SK-N-SH (cell line): ENCODE measurements around the gene MECP2. TPM values are rescaled to one million over a fixed set of nuclear protein-coding genes. Genes with fewer than 3 reads are reported as not detected.
"Not testable (repeated sequence)": the region's sequence is repeated elsewhere in the genome, so short reads cannot be mapped to it uniquely, and the experiment has no call there.

Experiments
- CTCF ChIA-PET: fragments of 300-600, 350-600 bp; formaldehyde crosslinking; extraction: SDS; loops from one replicate; lab custom pipeline; 2021; lab: Yijun Ruan, JAX
- POLR2A ChIA-PET: fragments of 350-600 bp; sonication (Branson Sonifier 250); formaldehyde crosslinking; extraction: SDS; loops from one replicate; lab custom pipeline; 2020; ENCODE audit warnings: antibody characterized with exemption, inconsistent platforms; lab: Yijun Ruan, JAX
- DNase-seq: peaks from one replicate; pipeline ENCODE4 v3.0.0; 2012
- H2AFZ ChIP-seq: fragments of 200-600 bp; sonication (generic); 2 replicates; pipeline ENCODE4 v1.8.1; 2016; ENCODE audit warnings: antibody characterized with exemption, mild to moderate bottlenecking, low read depth
- H3F3A ChIP-seq: fragments of 200-600 bp; sonication (generic); replicated peaks from 2 replicates; pipeline ENCODE3; 2016; ENCODE audit warnings: antibody characterized with exemption, mild to moderate bottlenecking; ENCODE audit not compliant: insufficient read depth
- H3K27ac ChIP-seq, 2 experiments: fragments of 200-500 bp in 1 of 2; fragments of 200-600 bp in 1 of 2; sonication (Bioruptor generic) in 1 of 2; sonication (generic), shearing (Covaris generic) in 1 of 2; 2 replicates each; pipeline versions ENCODE4 v1.5.1 to v1.6.1; 2014 to 2016; ENCODE audit warnings: low read depth in 2 of 2, inconsistent platforms in 1 of 2, low read length in 1 of 2, mild to moderate bottlenecking in 1 of 2, mixed read lengths in 1 of 2
- H3K27me3 ChIP-seq: fragments of 200-600 bp; sonication (generic), shearing (Covaris generic); 2 replicates; pipeline ENCODE4 v1.6.1; 2016; ENCODE audit warnings: mixed run types; ENCODE audit not compliant: insufficient read depth
- H3K36me3 ChIP-seq, 2 experiments: fragments of 200-500 bp in 1 of 2; fragments of 200-600 bp in 1 of 2; sonication (Bioruptor generic) in 1 of 2; sonication (generic) in 1 of 2; replicated peaks in 1 of 2; 2 replicates each; pipeline versions ENCODE3 to v1.5.1; 2014 to 2016; ENCODE audit warnings: low read length in 1 of 2, mild to moderate bottlenecking in 1 of 2; ENCODE audit not compliant: insufficient read depth in 2 of 2, control insufficient read depth in 1 of 2
- H3K4me1 ChIP-seq, 2 experiments: fragments of 200-500 bp in 1 of 2; fragments of 200-600 bp in 1 of 2; sonication (Bioruptor generic) in 1 of 2; sonication (generic), shearing (Covaris generic) in 1 of 2; 2 replicates each; pipeline versions ENCODE4 v1.5.1 to v1.6.1; 2014 to 2016; ENCODE audit warnings: low read depth in 1 of 2, low read length in 1 of 2, mixed run types in 1 of 2; ENCODE audit not compliant: insufficient read depth in 2 of 2, control insufficient read depth in 1 of 2
- H3K4me2 ChIP-seq: fragments of 200-600 bp; sonication (generic), shearing (Covaris generic); 2 replicates; pipeline ENCODE4 v1.6.1; 2017; ENCODE audit warnings: mixed run types
- H3K4me3 ChIP-seq, 2 experiments: fragments of 200-500 bp in 1 of 2; fragments of 200-600 bp in 1 of 2; sonication (Bioruptor generic) in 1 of 2; sonication (generic), shearing (Covaris generic) in 1 of 2; 2 replicates each; pipeline versions ENCODE4 v1.5.1 to v1.8.1; 2014 to 2016; ENCODE audit warnings: low read depth in 2 of 2, inconsistent platforms in 1 of 2, low read length in 1 of 2, mild to moderate bottlenecking in 1 of 2, mixed read lengths in 1 of 2, moderate library complexity in 1 of 2
- H3K79me2 ChIP-seq: fragments of 200-600 bp; sonication (generic); 2 replicates; pipeline ENCODE4 v1.8.1; 2017; ENCODE audit warnings: mild to moderate bottlenecking; ENCODE audit not compliant: insufficient read depth
- H3K9ac ChIP-seq: fragments of 200-600 bp; sonication (generic); 2 replicates; pipeline ENCODE4 v1.6.1; 2017; ENCODE audit warnings: mixed run types
- H3K9me2 ChIP-seq: fragments of 200-600 bp; sonication (generic); 2 replicates; pipeline ENCODE4 v1.6.1; 2017; ENCODE audit warnings: mixed run types
- H3K9me3 ChIP-seq: fragments of 200-600 bp; sonication (generic); 2 replicates; pipeline ENCODE4 v1.6.1; 2017; ENCODE audit warnings: mixed run types, mild to moderate bottlenecking, moderate library complexity
- H4K20me1 ChIP-seq: fragments of 200-600 bp; sonication (generic); 2 replicates; pipeline ENCODE4 v1.6.1; 2017; ENCODE audit warnings: mild to moderate bottlenecking, mixed run types; ENCODE audit not compliant: insufficient read depth
- CHD2 ChIP-seq: fragments of 150-350 bp; IDR thresholded peaks from 2 replicates; pipeline ENCODE4 v1.6.1; 2018; ENCODE audit warnings: low read length; ENCODE audit not compliant: partially characterized antibody
- ELF1 ChIP-seq: IDR thresholded peaks from 2 replicates; pipeline ENCODE4 v1.4.0; 2012
- EP300 ChIP-seq, 2 experiments: IDR thresholded peaks; 2 replicates each; pipeline versions ENCODE4 v1.4.0 to v1.6.1; 2012; ENCODE audit warnings: borderline replicate concordance in 1 of 2, low read depth in 1 of 2, low read length in 1 of 2
- FOSL2 ChIP-seq: IDR thresholded peaks from 2 replicates; pipeline ENCODE4 v1.4.0; 2012; ENCODE audit warnings: low read depth, mild to moderate bottlenecking, moderate library complexity, borderline replicate concordance
- FOXJ3 ChIP-seq: sonication (generic); formaldehyde crosslinking; IDR thresholded peaks from 2 replicates; pipeline ENCODE4 v1.5.1; 2020; ENCODE audit warnings: mild to moderate bottlenecking, missing genetic modification reagents
- GABPA ChIP-seq: IDR thresholded peaks from 2 replicates; pipeline ENCODE4 v1.4.0; 2012; ENCODE audit warnings: low read depth, mild to moderate bottlenecking
- NRF1 ChIP-seq: IDR thresholded peaks from 2 replicates; pipeline ENCODE4 v1.6.1; 2012; ENCODE audit warnings: low read depth, mild to moderate bottlenecking, low read length
- RCOR1 ChIP-seq: fragments of 150-350 bp; IDR thresholded peaks from 2 replicates; pipeline ENCODE4 v1.6.1; 2017; ENCODE audit warnings: antibody characterized with exemption, low read length
- RFX5 ChIP-seq: IDR thresholded peaks from 2 replicates; pipeline ENCODE4 v1.6.1; 2012; ENCODE audit warnings: mild to moderate bottlenecking, improper control_type of control experiment, low read length
- RXRA ChIP-seq: IDR thresholded peaks from 2 replicates; pipeline ENCODE4 v1.4.0; 2012; ENCODE audit warnings: low read depth, mild to moderate bottlenecking, borderline replicate concordance
- SMC3 ChIP-seq: IDR thresholded peaks from 2 replicates; pipeline ENCODE4 v1.6.1; 2012; ENCODE audit warnings: low read depth, low read length, improper control_type of control experiment
- TEAD4 ChIP-seq: IDR thresholded peaks from 2 replicates; pipeline ENCODE4 v1.4.0; 2012; ENCODE audit warnings: mild to moderate bottlenecking, borderline replicate concordance; ENCODE audit not compliant: insufficient read depth
- WGBS: methylation state at CpG from one replicate; pipeline ENCODE4 v1.1.6; 2017; ENCODE audit warnings: low lambda C conversion rate; 5-methylcytosine and 5-hydroxymethylcytosine counted together
- polyA plus RNA-seq, 3 experiments: library from polyadenylated mRNA; depleted of rRNA; stranded (reverse); fragments of >200 nt; gene quantifications; 2 replicates each; pipeline ENCODE4 v1.2.3, GENCODE V29; 2012
- TF ChIP-seq, protein P1 (sequence below): fragments of 150-350 bp; IDR thresholded peaks from 2 replicates; pipeline ENCODE4 v1.6.1; 2016; ENCODE audit warnings: mild to moderate bottlenecking, low read depth, low read length
- TF ChIP-seq, protein P2 (sequence below): fragments of 200-600 bp; sonication (generic); IDR thresholded peaks from 2 replicates; pipeline ENCODE4 v1.6.1; 2017; ENCODE audit warnings: antibody characterized with exemption, mild to moderate bottlenecking, moderate library complexity
- TF ChIP-seq, protein P3 (sequence below): IDR thresholded peaks from 2 replicates; pipeline ENCODE4 v1.4.0; 2012; ENCODE audit warnings: low read depth
- TF ChIP-seq, protein P4 (sequence below): fragments of 150-350 bp; IDR thresholded peaks from 2 replicates; pipeline ENCODE4 v1.6.1; 2017; ENCODE audit warnings: antibody characterized with exemption, low read length, low read depth, borderline replicate concordance
- TF ChIP-seq, protein P5 (sequence below): IDR thresholded peaks from 2 replicates; pipeline ENCODE4; 2012

The MECP2 gene
- polyA plus RNA-seq, 1 of the 3 experiments (the other 2 are of a cell fraction): 8.2 TPM

DNA sequence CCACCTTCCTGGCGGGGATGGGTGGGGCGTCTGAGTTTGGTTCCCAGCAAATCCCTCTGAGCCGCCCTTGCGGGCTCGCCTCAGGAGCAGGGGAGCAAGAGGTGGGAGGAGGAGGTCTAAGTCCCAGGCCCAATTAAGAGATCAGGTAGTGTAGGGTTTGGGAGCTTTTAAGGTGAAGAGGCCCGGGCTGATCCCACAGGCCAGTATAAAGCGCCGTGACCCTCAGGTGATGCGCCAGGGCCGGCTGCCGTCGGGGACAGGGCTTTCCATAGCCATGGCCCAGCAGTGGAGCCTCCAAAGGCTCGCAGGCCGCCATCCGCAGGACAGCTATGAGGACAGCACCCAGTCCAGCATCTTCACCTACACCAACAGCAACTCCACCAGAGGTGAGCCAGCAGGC, 46.5 kb upstream of the MECP2 start, which contains the start of gene OPN1LW:
Gene OPN1LW (plus strand): TSS at position 234 of the 400 bp plus-strand sequence. CDS start 41 bp downstream, at position 275.
- H3F3A ChIP-seq, H3K27ac ChIP-seq, H3K9ac ChIP-seq, DNase-seq, H3K4me1 ChIP-seq, CTCF ChIA-PET, H4K20me1 ChIP-seq, H3K4me3 ChIP-seq, H3K9me2 ChIP-seq, H3K4me2 ChIP-seq, H3K9me3 ChIP-seq, H3K36me3 ChIP-seq, H3K79me2 ChIP-seq, H2AFZ ChIP-seq, POLR2A ChIA-PET: not testable (repeated sequence)
- peaks cover 22% of the 10 kb centered on the region; the same call in 1 of the 2 replicates for H3K27me3 ChIP-seq
- WGBS: 71% methylated on average over 9 of the region's 15 CpGs

DNA sequence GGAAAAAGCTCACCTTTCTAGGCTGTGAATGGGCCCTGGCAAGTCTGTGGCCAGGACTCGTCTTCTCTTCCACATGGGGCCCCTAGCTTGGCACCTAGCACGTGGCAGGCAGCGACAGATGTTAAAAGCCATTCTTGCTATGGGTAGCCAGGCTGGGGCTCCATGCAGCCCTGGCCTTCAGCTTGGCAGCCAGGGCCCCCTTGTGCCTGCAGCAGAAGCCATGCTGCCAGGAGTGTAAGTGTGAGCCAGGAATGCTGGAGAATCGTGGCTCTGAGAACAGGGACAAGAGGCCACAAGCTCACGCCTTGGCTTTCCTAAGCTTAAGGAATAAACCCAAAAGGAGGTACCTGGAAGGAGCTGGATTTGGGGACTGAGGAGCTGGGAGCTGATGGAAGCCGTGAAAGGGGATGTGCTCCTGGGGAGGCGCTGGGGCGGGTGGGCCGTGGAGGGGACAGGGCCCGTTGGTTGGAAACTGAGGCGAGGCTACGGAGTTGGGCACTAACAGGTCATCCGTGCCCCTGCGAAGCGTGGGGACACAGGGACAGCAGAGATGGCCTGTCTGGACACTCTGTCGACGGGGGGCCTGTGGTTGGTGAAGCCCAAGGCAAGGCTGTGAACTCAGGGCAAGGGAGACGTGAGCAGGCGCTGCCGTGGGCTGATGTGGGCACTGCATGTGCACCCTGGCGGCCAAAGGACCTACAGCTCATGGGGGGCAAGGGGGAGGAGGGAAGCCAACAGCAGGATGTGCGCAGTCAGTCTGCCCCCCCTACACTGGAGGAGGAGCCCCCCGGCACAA, 45.6 kb upstream of the MECP2 start:
- Histone ChIP-seq H3K9me2 (no peaks in the 10 kb centered on the region), H3K79me2 (no peaks in the 10 kb centered on the region), H3K36me3 (no peaks in the 10 kb centered on the region), H3K27ac (no peak overlapping the region), H3K4me3 (no peak overlapping the region), H2AFZ (no peak overlapping the region), H4K20me1 (no peaks in the 10 kb centered on the region), H3K4me1 (no peaks in the 10 kb centered on the region), H3K9me3 (no peaks in the 10 kb centered on the region), H3K9ac (no peak overlapping the region), H3K27me3 (peaks cover 22% of the 10 kb centered on the region; the same call in 1 of the 2 replicates), H3F3A (no peaks in the 10 kb centered on the region), H3K4me2 (no peak overlapping the region)
- POLR2A ChIA-PET: no interaction called here
- TF ChIP-seq, protein P1, sequence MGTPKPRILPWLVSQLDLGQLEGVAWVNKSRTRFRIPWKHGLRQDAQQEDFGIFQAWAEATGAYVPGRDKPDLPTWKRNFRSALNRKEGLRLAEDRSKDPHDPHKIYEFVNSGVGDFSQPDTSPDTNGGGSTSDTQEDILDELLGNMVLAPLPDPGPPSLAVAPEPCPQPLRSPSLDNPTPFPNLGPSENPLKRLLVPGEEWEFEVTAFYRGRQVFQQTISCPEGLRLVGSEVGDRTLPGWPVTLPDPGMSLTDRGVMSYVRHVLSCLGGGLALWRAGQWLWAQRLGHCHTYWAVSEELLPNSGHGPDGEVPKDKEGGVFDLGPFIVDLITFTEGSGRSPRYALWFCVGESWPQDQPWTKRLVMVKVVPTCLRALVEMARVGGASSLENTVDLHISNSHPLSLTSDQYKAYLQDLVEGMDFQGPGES: no peak
- no peak for TF ChIP-seq TEAD4
- TF ChIP-seq, protein P2, sequence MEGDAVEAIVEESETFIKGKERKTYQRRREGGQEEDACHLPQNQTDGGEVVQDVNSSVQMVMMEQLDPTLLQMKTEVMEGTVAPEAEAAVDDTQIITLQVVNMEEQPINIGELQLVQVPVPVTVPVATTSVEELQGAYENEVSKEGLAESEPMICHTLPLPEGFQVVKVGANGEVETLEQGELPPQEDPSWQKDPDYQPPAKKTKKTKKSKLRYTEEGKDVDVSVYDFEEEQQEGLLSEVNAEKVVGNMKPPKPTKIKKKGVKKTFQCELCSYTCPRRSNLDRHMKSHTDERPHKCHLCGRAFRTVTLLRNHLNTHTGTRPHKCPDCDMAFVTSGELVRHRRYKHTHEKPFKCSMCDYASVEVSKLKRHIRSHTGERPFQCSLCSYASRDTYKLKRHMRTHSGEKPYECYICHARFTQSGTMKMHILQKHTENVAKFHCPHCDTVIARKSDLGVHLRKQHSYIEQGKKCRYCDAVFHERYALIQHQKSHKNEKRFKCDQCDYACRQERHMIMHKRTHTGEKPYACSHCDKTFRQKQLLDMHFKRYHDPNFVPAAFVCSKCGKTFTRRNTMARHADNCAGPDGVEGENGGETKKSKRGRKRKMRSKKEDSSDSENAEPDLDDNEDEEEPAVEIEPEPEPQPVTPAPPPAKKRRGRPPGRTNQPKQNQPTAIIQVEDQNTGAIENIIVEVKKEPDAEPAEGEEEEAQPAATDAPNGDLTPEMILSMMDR: no peak
- no peak for TF ChIP-seq RXRA
- TF ChIP-seq, protein P3, sequence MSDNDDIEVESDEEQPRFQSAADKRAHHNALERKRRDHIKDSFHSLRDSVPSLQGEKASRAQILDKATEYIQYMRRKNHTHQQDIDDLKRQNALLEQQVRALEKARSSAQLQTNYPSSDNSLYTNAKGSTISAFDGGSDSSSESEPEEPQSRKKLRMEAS: no peak
- TF ChIP-seq ELF1: no peak
- no peak for TF ChIP-seq NRF1
- TF ChIP-seq GABPA: no peak
- TF ChIP-seq, protein P4, sequence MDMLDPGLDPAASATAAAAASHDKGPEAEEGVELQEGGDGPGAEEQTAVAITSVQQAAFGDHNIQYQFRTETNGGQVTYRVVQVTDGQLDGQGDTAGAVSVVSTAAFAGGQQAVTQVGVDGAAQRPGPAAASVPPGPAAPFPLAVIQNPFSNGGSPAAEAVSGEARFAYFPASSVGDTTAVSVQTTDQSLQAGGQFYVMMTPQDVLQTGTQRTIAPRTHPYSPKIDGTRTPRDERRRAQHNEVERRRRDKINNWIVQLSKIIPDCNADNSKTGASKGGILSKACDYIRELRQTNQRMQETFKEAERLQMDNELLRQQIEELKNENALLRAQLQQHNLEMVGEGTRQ: no peak
- TF ChIP-seq FOXJ3 (CRISPR knock-in tag): no peak
- TF ChIP-seq, protein P5, sequence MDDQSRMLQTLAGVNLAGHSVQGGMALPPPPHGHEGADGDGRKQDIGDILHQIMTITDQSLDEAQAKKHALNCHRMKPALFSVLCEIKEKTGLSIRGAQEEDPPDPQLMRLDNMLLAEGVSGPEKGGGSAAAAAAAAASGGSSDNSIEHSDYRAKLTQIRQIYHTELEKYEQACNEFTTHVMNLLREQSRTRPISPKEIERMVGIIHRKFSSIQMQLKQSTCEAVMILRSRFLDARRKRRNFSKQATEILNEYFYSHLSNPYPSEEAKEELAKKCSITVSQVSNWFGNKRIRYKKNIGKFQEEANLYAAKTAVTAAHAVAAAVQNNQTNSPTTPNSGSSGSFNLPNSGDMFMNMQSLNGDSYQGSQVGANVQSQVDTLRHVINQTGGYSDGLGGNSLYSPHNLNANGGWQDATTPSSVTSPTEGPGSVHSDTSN: no peak
- no peak for TF ChIP-seq RCOR1
- TF ChIP-seq CHD2: no peak
- no peak for TF ChIP-seq SMC3
- no peak for TF ChIP-seq RFX5
- no peak for TF ChIP-seq FOSL2
- TF ChIP-seq EP300 (IDR thresholded peaks at IDR 0.05; ENCODE audit: borderline replicate concordance in 1 of 2, low read depth in 1 of 2, low read length in 1 of 2): no peak
- 50% methylated on average over 16 of the region's 23 CpGs for WGBS
- DNase-seq: no peak
- CTCF ChIA-PET: interaction anchor here (1.3 kb wide), 1 partner anchor 130 kb away, joined by 4 read pairs; no protein-coding TSS in a partner anchor
